ENCODE data around the gene UBAC2.
"Not testable (repeated sequence)": the region's sequence is repeated elsewhere in the genome, so short reads cannot be mapped to it uniquely, and the experiment has no call there.

UBAC2 gene

GRCh38 chr13:99214731-99215130, 14.1 kb downstream of the UBAC2 start:
- no peak for DNase-seq (ENCODE audit: low spot score)

GRCh38 chr13:99215184-99215830, 14.7 kb downstream of the UBAC2 start:
- no peak for DNase-seq (ENCODE audit: low spot score)

DNA sequence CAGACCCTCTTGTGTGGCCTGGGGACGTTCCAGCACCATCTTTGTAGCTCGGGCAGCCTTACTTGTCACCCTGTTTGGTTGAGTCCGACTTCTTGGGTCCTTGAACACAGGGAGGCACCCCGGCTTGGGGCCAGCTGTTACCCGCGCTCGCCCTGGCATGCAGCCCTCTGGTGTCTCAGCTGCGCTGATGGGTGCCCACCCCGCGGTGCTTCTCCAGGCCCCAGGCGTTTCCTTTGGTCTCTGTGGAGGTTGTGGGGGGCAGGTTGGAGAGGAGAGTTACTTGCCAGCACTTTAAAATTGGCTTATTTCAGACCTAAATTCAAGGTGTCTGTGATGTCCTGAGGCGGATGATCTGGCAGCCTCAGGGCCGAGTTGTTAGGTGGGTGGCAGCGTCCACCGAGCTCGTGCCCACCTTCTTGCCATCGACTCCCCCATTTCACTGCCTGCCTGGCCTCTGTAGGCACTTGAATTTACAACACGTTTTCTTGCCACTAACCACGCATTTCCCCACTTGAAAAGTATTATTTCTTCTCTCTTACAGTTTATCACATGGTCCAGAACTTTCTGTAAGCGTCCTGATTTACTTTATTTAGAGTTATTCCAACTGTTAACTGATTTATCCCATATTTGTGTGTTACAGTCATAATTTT, 16.9 kb downstream of the UBAC2 start:
- no peak for DNase-seq (ENCODE audit: low spot score)

GRCh38 chr13:99218126-99218525, 17.5 kb downstream of the UBAC2 start:
- no peak for DNase-seq (ENCODE audit: low spot score)

GRCh38 chr13:99218545-99218944, 17.9 kb downstream of the UBAC2 start:
- DNase-seq (ENCODE audit: low spot score) = no peak

GRCh38 chr13:99218969-99219368, 18.3 kb downstream of the UBAC2 start:
- no peak for DNase-seq (ENCODE audit: low spot score)

- DNase-seq (ENCODE audit: low spot score) = no peak
Observed at GRCh38 chr13:99220199-99220935, 19.7 kb downstream of the UBAC2 start.

- no peak for DNase-seq (ENCODE audit: low spot score)
Observed at GRCh38 chr13:99221567-99222239, 21.0 kb downstream of the UBAC2 start.

GRCh38 chr13:99223587-99223986, 22.9 kb downstream of the UBAC2 start:
- DNase-seq (ENCODE audit: low spot score) = no peak

GRCh38 chr13:99224021-99224420, 23.4 kb downstream of the UBAC2 start:
- no peak for DNase-seq (ENCODE audit: low spot score)

GRCh38 chr13:99225078-99225477, 24.4 kb downstream of the UBAC2 start:
- no peak for DNase-seq (ENCODE audit: low spot score)

GRCh38 chr13:99226513-99226912, 25.9 kb downstream of the UBAC2 start:
- DNase-seq (ENCODE audit: low spot score) = no peak

DNA sequence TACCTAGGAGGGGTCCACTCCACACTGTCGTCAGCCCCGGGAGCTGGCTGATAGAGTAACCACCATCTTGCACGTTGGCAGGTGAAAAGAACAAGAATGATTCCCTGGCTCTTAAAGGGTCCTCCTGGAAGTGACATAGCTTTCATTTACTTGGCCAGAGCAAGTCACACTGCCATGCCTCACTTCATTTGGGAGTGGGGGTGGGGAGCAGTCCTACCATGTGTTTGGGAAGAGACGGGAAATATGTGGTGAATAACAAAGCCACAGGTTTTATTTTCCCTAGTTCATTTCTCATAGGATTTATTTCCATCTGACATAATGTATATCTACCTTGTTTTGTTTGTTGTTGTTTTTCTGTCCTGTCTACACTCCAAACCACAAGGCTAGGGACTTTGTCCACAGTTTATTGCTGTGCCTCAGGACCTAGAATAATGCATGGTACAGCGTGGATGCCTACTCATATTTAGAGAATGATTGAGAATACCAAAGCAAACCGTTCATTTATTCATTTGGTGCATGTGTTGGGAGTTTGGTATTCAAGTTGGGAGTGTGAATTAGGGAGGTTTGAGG, 26.8 kb downstream of the UBAC2 start:
- no peak for DNase-seq (ENCODE audit: low spot score)

DNA sequence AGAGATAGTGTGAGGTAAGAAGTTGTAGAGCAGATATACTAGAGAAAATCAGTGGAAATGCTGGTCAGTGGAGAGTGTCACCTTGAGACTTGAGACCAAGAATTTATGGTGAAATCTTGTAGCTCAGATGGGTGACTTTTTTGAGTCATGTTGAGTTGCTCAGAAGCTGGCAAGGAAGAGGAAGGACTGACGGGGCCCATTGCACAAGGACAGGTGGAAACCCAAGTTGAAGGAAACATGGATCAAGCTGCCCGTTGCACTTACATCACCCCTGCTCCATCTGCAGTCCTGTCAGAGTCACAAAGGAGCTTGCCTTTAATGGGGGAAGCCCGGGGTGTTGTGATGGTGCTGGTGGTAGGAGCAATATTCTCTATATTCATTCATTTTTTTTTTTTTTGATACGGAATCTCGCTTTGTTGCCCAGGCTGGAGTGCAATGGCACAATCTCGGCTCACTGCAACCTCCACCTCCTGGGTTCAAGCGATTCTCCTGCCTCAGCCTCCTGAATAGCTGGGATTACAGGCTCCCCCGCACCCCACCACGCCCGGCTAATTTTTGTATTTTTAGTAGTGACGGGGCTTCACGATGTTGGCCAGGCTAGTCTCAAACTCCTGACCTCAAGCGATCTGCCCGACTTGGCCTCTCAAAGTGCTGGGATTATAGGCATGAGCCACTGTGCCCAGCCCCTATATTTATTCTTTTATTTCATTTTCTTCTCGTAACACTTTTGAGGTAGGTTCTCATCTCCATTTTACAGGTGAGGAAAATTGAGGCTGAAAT, 27.4 kb downstream of the UBAC2 start:
- peak; percentile 55 for DNase-seq (ENCODE audit: low spot score)

DNA sequence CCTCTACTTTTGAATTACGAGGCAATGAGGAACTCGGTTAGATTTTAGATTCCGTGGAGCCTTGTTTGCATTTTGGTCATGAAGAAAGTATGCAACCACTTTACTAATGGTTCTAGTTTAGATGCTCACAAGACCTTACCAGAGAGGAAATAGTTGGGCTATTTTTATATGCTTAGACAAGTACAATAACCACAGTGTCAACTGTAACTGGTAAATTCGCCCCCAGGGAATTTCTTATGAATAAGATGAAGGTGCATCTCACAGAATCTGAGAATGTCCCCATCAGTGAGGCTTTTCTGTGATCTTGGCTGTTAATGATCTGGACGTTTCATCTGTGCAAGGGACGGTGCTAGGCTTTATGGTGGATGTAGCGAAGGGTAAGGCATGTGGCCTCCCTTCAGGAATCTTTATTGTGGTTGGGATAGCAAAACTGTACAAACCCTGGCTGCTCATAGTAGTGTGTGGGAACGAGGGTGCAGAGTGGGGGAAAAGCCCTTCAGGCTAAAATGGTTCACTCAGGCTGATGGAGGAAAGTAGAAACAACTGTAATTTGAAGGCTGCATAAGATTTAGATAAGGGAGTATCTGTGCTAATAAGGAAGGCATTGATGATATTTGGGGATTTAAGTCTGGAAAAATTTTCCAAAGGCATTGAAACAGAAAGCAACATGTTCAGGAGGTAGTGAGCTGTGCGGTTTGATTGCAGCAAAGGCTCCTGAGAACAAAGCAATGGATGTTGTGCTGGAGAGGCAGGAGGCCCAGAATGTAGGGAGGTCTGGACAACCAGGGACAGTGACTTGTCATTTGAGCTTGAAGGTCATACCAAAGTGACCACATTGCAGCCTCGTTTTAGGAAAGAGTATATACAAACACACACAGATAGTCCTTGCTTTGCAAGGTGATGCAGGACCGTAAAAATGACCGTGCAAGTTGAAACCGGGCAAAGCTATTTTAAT, 28.4 kb downstream of the UBAC2 start:
- peak; percentile 86 for DNase-seq (ENCODE audit: low spot score)

DNA sequence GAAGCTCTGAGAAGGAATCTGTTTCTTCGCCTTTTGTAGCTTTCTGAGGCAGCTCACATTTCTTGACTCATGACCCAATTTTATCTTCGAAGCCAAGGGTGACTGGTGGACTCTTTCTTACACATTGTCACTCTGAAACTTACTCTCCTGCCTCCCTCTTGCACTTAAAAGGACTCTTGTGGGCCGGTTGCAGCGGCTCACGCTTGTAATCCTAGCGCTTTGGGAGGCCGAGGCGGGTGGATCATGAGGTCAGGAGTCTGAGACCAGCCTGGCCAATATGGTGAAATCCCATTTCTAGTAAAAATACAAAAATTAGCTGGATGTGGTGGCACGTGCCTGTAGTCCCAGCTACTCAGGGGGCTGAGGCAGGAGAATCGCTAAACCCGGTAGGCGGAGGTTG, 29.9 kb downstream of the UBAC2 start:
- not testable (repeated sequence) for DNase-seq (ENCODE audit: low spot score)

GRCh38 chr13:99230991-99231390, 30.3 kb downstream of the UBAC2 start:
- no peak for DNase-seq (ENCODE audit: low spot score)

DNA sequence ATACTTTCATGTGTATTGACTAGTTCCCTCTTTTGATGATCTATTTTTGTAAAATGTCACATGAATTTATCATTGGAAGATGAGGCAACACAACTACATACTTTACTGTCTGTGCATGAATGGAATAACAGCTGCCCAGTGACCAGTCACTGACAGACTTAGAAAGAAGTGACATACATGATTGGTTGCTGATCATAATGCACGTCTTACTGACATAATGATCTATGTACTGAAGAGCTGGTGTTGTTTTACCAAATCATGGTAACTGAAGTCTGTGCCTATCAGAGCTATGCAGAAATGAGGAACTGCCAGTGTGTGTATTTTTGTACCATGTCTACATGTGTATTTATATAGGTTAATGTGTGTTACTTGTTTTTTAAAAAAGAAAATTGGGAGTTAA, 31.1 kb downstream of the UBAC2 start:
- DNase-seq (ENCODE audit: low spot score) = peak; percentile 9

DNA sequence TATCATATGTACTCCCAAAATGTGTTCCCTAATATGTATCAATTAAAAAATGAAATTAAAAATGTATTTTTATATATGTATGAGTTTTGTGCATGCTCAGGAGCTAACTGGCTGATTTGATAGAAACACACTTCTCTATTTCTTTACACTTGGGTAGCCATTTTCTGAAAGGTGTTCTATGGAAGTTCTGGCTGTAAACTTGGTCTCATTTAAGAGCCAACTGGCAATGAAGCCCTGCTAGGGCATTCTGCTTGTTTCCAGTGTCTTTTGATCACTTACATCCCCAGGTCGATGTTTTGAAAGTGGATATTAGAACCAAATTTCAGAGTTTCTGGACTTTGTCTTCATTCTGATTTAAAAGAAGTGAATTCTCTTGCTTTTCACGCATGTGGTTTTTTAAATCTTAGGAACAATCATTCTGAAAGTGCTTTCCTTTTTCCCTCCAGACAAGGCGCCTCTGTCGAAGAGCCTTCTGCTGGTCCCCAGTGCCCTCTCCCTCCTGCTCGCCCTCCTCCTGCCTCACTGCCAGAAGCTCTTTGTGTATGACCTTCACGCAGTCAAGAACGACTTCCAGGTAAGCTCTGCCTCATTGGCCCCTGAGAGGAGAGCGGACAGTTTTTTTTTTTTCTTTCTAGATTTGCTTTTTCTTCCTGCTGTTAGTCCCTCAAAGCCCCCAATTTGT, 37.5 kb downstream of the UBAC2 start:
- DNase-seq (ENCODE audit: low spot score) = no peak

- no peak for DNase-seq (ENCODE audit: low spot score)
Observed at GRCh38 chr13:99246100-99246499, 45.4 kb downstream of the UBAC2 start.
